Measurements from ENCODE around the gene FBXL7. TPM values are rescaled to one million over a fixed set of nuclear protein-coding genes. Genes with fewer than 3 reads are reported as not detected.

The FBXL7 gene
- total and polyA plus RNA-seq, 9 of the 15 experiments (the other 6 are each of a cell fraction or from before 2014, with no cell fraction given) = 0.04 to 0.08 TPM; not detected in 7

GRCh38 chr5:15520856-15521255 is 20.9 kb downstream of the FBXL7 start (continued):
- TF ChIP-seq IFI16 (CRISPR knock-in tag; IDR thresholded peaks at IDR 0.05) (no peak), HDAC3 (IDR thresholded peaks at IDR 0.05; ENCODE audit: borderline replicate concordance, partially characterized antibody) (no peak), SP1 (CRISPR knock-in tag; IDR thresholded peaks at IDR 0.05) (no peak), JUND (IDR thresholded peaks at IDR 0.05; ENCODE audit: borderline replicate concordance, low read depth, low read length) (no peak), JUND (tag; IDR thresholded peaks at IDR 0.05; ENCODE audit: borderline replicate concordance, low read depth, low read length) (no peak), ID3 (CRISPR knock-in tag; IDR thresholded peaks at IDR 0.05) (no peak), ID3 (tag; IDR thresholded peaks at IDR 0.05) (no peak)

GRCh38 chr5:15521381-15522186 is 21.6 kb downstream of the FBXL7 start:
- H3K36me3 ChIP-seq (ENCODE audit: control insufficient read depth, insufficient read depth, low read length) = no peaks in the 10 kb centered on the region
- under 1% methylated on average over 8 of the region's 8 CpGs for WGBS (ENCODE audit: insufficient coverage, low coverage, missing lambda C conversion rate)
- ATAC-seq (no peak), FAIRE-seq (no peak), DNase-seq (ENCODE audit: extremely low read depth in 1 of 4, low spot score in 3 of 4) (no peak)
- H3K4me2 ChIP-seq (ENCODE audit: insufficient read depth, low read length) = no peak overlapping the region
- H4K20me1 ChIP-seq (replicated peaks; ENCODE audit: control insufficient read depth, insufficient read depth, low read length) = no peaks in the 10 kb centered on the region
- no peaks in the 10 kb centered on the region for H3K9me3 ChIP-seq (replicated peaks; ENCODE audit: control insufficient read depth, insufficient read depth, low read depth, low read length)
- in situ Hi-C loops (cut with MboI) = no loop called here
- BruUV-seq (replicated peaks) = no TSS peak
- H2AFZ ChIP-seq (ENCODE audit: low read depth, low read length) = no peak overlapping the region
- H3K27ac ChIP-seq (ENCODE audit: extremely low read depth, low read depth, low read length) = no peak overlapping the region
- no peak overlapping the region for H3K4me3 ChIP-seq
- CTCF ChIA-PET (ENCODE audit: low intra/inter-chr PET ratio) = no interaction called here
- no peaks in the 10 kb centered on the region for H3K9me1 ChIP-seq (ENCODE audit: control insufficient read depth, insufficient read depth, low read length)
- H3K27me3 ChIP-seq (ENCODE audit: control insufficient read depth in 2 of 2, insufficient read depth in 2 of 2, low read length in 2 of 2) = no peaks in the 10 kb centered on the region
- no peaks in the 10 kb centered on the region for H3K4me1 ChIP-seq (replicated peaks in 1 of 2; ENCODE audit: control insufficient read depth in 2 of 2, insufficient read depth in 2 of 2, low read length in 2 of 2)
- no peak overlapping the region for H3K9ac ChIP-seq (ENCODE audit: insufficient read depth in 1 of 2, low read depth in 2 of 2, low read length in 2 of 2)
- H3K79me2 ChIP-seq (ENCODE audit: control insufficient read depth, insufficient read depth, low read length) = no peaks in the 10 kb centered on the region
- POLR2A ChIA-PET = no interaction called here
- intact Hi-C loops (cut with micrococcal nuclease) = no loop called here
- no peak for TF ChIP-seq GTF2E2 (tag; IDR thresholded peaks at IDR 0.05)
- TF ChIP-seq RAD51 (IDR thresholded peaks at IDR 0.05; ENCODE audit: borderline replicate concordance, low read depth) = no peak
- no peak for TF ChIP-seq PKNOX1 (IDR thresholded peaks at IDR 0.05)
- TF ChIP-seq POU5F1 (IDR thresholded peaks at IDR 0.05; ENCODE audit: borderline replicate concordance, low read depth, low read length, partially characterized antibody) = no peak
- no peak for TF ChIP-seq UBTF (IDR thresholded peaks at IDR 0.05; ENCODE audit: borderline replicate concordance in 1 of 2, low read depth in 2 of 2, low read length in 2 of 2)
- TF ChIP-seq ZBTB7A (IDR thresholded peaks at IDR 0.05; ENCODE audit: borderline replicate concordance, control insufficient read depth, low read depth, low read length) = no peak
- TF ChIP-seq THRAP3 (IDR thresholded peaks at IDR 0.05; ENCODE audit: borderline replicate concordance) = no peak
- no peak for TF ChIP-seq CAMTA2 (CRISPR knock-in tag; conservative IDR thresholded peaks at IDR 0.05)
- TF ChIP-seq ZNF134 (CRISPR knock-in tag; conservative IDR thresholded peaks at IDR 0.05) = no peak
- no peak for TF ChIP-seq ZNF785 (CRISPR knock-in tag; IDR thresholded peaks at IDR 0.05)
- TF ChIP-seq KAT8 (IDR thresholded peaks at IDR 0.05; ENCODE audit: low read depth) = no peak

All from K562 (cell line).